Common myeloid progenitor, CD34-positive (primary cell): ENCODE measurements around the gene RRAS.
A peak's percentile ranks its signal among the peaks of the same experiment; 100 is the strongest.

Experiments used
- CTCF ChIA-PET: fragments of 350-600 bp; sonication (Branson Sonifier 250); formaldehyde crosslinking; loops from one replicate; lab custom pipeline; 2021; ENCODE audit warnings: antibody characterized with exemption; lab: Charles Lee
- POLR2A ChIA-PET: fragments of 350-600 bp; sonication (Branson Sonifier 250); formaldehyde crosslinking; loops from one replicate; lab custom pipeline; 2021; ENCODE audit warnings: antibody characterized with exemption; lab: Charles Lee
- DNase-seq, 3 donors: peaks; one replicate each; pipeline versions ENCODE4 v3.0.0 to v3.0.0-alpha.2; 2013
- H3K27ac ChIP-seq, 2 experiments: 1 replicate in 1 of 2; 2 replicates in 1 of 2; pipeline ENCODE4 v1.7.0; 2013; ENCODE audit warnings: inconsistent platforms in 2 of 2, low read length in 2 of 2, mild to moderate bottlenecking in 2 of 2, low read depth in 1 of 2, moderate library complexity in 1 of 2; ENCODE audit not compliant: severe bottlenecking in 2 of 2, insufficient read depth in 1 of 2, poor library complexity in 1 of 2
- H3K27me3 ChIP-seq, 5 experiments: replicated peaks in 2 of 5; 1 replicate in 3 of 5; 2 replicates in 2 of 5; pipeline versions ENCODE4 v1.6.1 to v1.7.0; 2013; ENCODE audit warnings: low read length in 4 of 5, mild to moderate bottlenecking in 2 of 5, moderate library complexity in 2 of 5, inconsistent platforms in 1 of 5; ENCODE audit not compliant: insufficient read depth in 5 of 5, control insufficient read depth in 4 of 5
- H3K36me3 ChIP-seq, 4 experiments: 1 replicate in 2 of 4; 2 replicates in 2 of 4; pipeline versions ENCODE4 v1.6.1 to v1.7.0; 2013; ENCODE audit warnings: low read length in 3 of 4, control low read depth in 1 of 4, mild to moderate bottlenecking in 1 of 4; ENCODE audit not compliant: control insufficient read depth in 4 of 4, insufficient read depth in 4 of 4
- H3K4me1 ChIP-seq, 4 experiments: 1 replicate in 3 of 4; 2 replicates in 1 of 4; pipeline versions ENCODE4 v1.6.1 to v1.7.1; 2013; ENCODE audit warnings: low read length in 3 of 4, mild to moderate bottlenecking in 3 of 4, control low read depth in 1 of 4, inconsistent platforms in 1 of 4, moderate library complexity in 1 of 4; ENCODE audit not compliant: control insufficient read depth in 4 of 4, insufficient read depth in 4 of 4; ENCODE audit errors: control extremely low read depth in 1 of 4
- H3K4me3 ChIP-seq, 7 experiments: 1 replicate in 4 of 7; 2 replicates in 3 of 7; pipeline versions ENCODE4 v1.5.1 to v1.7.0; 2013; ENCODE audit warnings: mild to moderate bottlenecking in 7 of 7, low read length in 6 of 7, moderate library complexity in 6 of 7, inconsistent platforms in 2 of 7, low read depth in 2 of 7, control low read depth in 1 of 7; ENCODE audit not compliant: insufficient read depth in 4 of 7, control insufficient read depth in 1 of 7; ENCODE audit errors: extremely low read depth in 1 of 7
- H3K9me3 ChIP-seq, 5 experiments: 1 replicate in 4 of 5; 2 replicates in 1 of 5; pipeline versions ENCODE4 v1.6.1 to v1.7.1; 2013; ENCODE audit warnings: low read length in 4 of 5, mild to moderate bottlenecking in 2 of 5, inconsistent platforms in 1 of 5, low read depth in 1 of 5, moderate library complexity in 1 of 5; ENCODE audit not compliant: control insufficient read depth in 4 of 5, insufficient read depth in 2 of 5; ENCODE audit errors: control extremely low read depth in 1 of 5
- WGBS: methylation state at CpG from one replicate; pipeline ENCODE4 v1.1.5; 2013; ENCODE audit not compliant: insufficient coverage; 5-methylcytosine and 5-hydroxymethylcytosine counted together

The RRAS gene

DNA sequence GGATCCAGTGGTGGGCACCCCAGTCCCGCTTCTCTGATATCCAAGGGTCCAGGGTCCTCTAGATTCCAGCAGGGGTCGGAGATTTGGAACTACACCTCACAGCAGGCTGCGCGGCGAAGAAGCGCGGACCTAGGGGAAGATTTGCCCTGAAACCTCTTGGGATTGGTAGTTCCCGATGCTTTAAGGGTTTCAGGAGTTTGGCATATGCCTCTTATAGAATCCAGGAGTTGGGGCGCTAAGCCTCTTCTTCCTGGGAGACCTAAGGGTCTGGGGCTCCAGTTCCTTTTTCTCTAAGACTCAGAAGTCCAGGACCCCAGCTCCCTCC, 26.1 kb upstream of the RRAS start:
- CTCF ChIA-PET = interaction anchor here (0.7 to 2.7 kb wide), 3 partner anchors 8 to 10 kb away, joined by 3 to 6 read pairs (median 3); no protein-coding TSS in a partner anchor
- Histone ChIP-seq H3K27me3 (no peaks in the 10 kb centered on the region), H3K36me3 (peaks cover 8 to 35% (median 19%) of the 10 kb centered on the region in 4 experiments), H3K9me3 (no peaks in the 10 kb centered on the region), H3K4me1 (peaks cover 3 to 34% (median 30%) of the 10 kb centered on the region in 4 experiments), H3K27ac (peak overlapping the region; percentile 61 to 89), H3K4me3 (peak overlapping the region; percentile 84 to 99 (median 96))
- 0% methylated on average over 7 of the region's 9 CpGs for WGBS
- POLR2A ChIA-PET = interaction anchor here (1.4 to 2.5 kb wide), 2 partner anchors 24 to 25 kb away, joined by 5 to 8 read pairs; partner anchors contain the start of genes RRAS and SCAF1
- DNase-seq = no peak

DNA sequence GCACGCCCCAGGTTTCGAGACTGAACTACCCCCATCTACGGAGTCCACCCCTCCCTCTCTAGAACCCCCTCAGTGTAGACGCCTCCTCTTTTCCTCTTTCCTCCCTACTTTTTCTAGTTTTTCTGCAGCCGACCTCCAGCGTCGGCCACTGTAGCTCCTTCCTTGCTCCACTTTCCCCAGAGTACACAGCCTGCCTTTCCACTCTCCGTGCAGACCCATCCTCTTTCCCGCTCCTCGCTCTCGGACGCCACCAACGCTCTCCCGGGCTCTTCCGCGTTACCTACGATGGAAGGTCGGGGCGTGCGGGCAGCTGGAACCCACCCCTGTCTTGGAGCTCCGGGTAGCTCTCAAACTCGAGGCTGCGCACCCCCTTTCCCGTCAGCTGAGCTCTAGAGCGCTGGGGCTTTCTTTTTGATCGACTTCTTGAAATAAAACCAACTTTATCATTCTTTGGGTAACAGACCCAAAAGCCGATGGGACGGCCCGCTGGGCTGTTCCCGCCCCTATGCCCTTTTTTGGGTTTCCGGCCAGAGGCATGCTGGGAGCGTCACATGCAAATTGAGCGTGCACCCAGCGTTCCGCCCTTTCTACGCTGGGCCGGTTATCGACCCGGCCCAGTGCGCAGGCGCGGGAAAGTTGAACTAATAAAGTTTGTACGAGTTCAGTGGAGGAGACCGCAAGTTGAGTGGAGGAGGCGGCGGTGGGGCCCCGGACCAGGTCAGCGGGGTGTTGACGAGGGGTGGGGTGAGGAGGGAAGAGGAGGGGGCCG, 25.6 kb upstream of the RRAS start, which contains the start of the genes BCL2L12 and IRF3:
Gene BCL2L12 (plus strand): TSS at position 583 of the 769 bp plus-strand sequence. CDS start 760 bp downstream, outside the sequence.
Gene IRF3 (minus strand): TSS at position 507 of the 769 bp plus-strand sequence. CDS start 1,019 bp downstream, outside the sequence.
- H3K4me1 ChIP-seq = peaks cover 3 to 34% (median 30%) of the 10 kb centered on the region in 4 experiments
- H3K27me3 ChIP-seq = no peaks in the 10 kb centered on the region
- WGBS = under 1% methylated on average over 43 of the region's 50 CpGs
- DNase-seq = peak; percentile 95 to 98 (median 97)
- H3K9me3 ChIP-seq = no peaks in the 10 kb centered on the region
- peak within 1 kb of the TSS; percentile 84 to 99 (median 96) for H3K4me3 ChIP-seq
- ChIA-PET POLR2A (interaction anchor here (1.4 to 2.5 kb wide), 3 partner anchors 11 to 25 kb away, joined by 5 to 8 read pairs (median 7); partner anchors contain the start of genes RRAS and SCAF1), CTCF (interaction anchor here (1.0 to 2.7 kb wide), 3 partner anchors 8 to 22 kb away, joined by 3 to 10 read pairs (median 6); no protein-coding TSS in a partner anchor)
- H3K36me3 ChIP-seq = peaks cover 10 to 39% (median 23%) of the 10 kb centered on the region in 4 experiments
- peak within 1 kb of the TSS; percentile 61 to 89 for H3K27ac ChIP-seq

DNA sequence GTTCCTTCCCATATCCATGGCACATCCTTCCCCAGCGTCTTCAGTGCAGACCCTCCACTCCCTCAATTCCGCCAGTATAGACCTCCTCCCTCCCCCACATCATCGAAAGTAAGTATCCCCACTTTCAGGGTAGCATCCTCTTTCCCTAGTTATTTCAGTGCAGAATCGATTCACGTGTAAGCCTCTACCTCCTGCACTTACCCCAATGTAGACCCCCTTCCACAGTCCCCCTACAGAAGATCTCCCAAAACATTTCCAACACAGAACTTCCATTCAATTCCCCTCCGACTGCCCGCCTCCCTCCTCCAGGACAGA, 25.1 kb upstream of the RRAS start:
- Histone ChIP-seq H3K27ac (peak overlapping the region; percentile 55 to 89), H3K4me1 (peaks cover 3 to 34% (median 30%) of the 10 kb centered on the region in 4 experiments), H3K36me3 (peaks cover 10 to 41% (median 27%) of the 10 kb centered on the region in 4 experiments), H3K27me3 (no peaks in the 10 kb centered on the region), H3K9me3 (no peaks in the 10 kb centered on the region), H3K4me3 (peak overlapping the region; percentile 84 to 99 (median 96))
- 0% methylated on average over 7 of the region's 7 CpGs for WGBS
- CTCF ChIA-PET = interaction anchor here (1.0 to 2.7 kb wide), 4 partner anchors 8 to 22 kb away, joined by 3 to 10 read pairs (median 8); no protein-coding TSS in a partner anchor
- DNase-seq = no peak
- POLR2A ChIA-PET = interaction anchor here (1.4 to 2.5 kb wide), 4 partner anchors 11 to 69 kb away, joined by 3 to 8 read pairs (median 6); partner anchors contain the start of genes RRAS and SCAF1

DNA sequence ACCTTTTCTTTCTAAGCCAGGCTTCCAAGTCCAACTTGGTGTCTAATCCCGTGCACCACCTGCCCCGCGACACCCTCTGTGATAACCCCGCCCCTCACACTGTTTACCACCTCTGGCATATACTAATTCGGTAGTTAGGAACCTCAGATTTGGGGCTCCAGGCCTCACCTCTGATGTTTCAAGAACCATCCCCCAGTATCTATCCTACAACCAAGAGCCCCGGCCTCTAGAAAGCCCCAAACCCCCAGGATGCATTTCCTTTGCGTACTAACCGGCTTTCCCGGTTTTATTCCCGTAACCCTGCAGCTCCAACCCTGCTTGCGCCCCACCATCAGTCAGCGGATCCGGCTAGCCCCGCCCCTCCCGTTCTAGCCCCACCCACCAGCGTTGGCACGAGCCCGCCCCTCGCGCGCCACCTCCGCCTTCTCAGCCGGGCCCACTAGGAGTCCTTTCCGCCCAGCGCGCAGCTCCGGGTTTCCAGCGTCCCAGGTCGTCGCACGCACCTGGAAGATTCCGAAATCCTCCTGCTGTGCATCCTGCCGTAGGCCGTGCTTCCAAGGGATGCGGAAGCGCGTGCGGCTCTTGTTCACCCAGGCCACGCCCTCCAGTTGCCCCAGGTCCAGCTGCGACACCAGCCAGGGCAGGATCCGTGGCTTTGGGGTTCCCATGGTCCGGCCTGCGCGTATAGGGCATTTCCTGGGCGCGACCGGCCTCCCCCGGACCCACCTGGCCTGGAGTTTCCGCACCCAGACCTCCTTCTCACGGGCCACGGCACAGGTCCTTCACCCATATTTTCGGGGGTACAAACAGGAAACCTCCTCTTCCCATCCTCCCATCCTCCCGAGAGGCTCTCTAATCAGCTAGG, 24.5 kb upstream of the RRAS start:
- ChIA-PET CTCF (interaction anchor here (1.2 to 2.7 kb wide), 5 partner anchors 9 to 94 kb away, joined by 3 to 10 read pairs (median 6); no protein-coding TSS in a partner anchor), POLR2A (interaction anchor here (0.5 to 2.5 kb wide), 5 partner anchors 12 to 1162 kb away, joined by 3 to 8 read pairs (median 5); partner anchors contain the start of genes RRAS and SCAF1)
- peak; percentile 63 to 79 (median 78) for DNase-seq
- H3K9me3 ChIP-seq = no peaks in the 10 kb centered on the region
- WGBS = under 1% methylated on average over 53 of the region's 53 CpGs
- H3K36me3 ChIP-seq = peaks cover 10 to 41% (median 31%) of the 10 kb centered on the region in 4 experiments
- peak overlapping the region; percentile 84 to 99 (median 96) for H3K4me3 ChIP-seq
- H3K27ac ChIP-seq = peak overlapping the region; percentile 55 to 89
- H3K4me1 ChIP-seq = peaks cover 3 to 34% (median 30%) of the 10 kb centered on the region in 4 experiments
- no peaks in the 10 kb centered on the region for H3K27me3 ChIP-seq

DNA sequence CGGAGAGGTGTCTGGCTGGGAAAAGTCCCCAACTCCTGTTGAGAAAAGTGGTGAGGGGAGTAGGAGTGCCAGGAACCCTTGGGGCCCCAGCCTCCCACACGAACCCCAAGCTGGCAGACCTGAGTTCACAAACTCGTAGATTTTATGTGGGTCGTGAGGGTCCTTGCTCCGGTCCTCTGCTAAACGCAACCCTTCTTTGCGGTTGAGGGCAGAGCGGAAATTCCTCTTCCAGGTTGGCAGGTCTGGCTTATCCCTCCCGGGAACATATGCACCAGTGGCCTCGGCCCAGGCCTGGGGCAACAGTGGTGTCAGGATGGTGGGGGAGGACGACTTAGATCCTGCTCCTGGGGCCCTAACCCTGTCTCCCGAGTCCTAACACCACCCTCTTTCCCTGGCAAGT, 23.3 kb upstream of the RRAS start:
- H3K4me1 ChIP-seq = peaks cover 3 to 34% (median 30%) of the 10 kb centered on the region in 4 experiments
- H3K27me3 ChIP-seq = no peaks in the 10 kb centered on the region
- H3K27ac ChIP-seq = peak overlapping the region in 1 of 2 experiments; percentile 89
- ChIA-PET POLR2A (no interaction called here), CTCF (interaction anchor here (1.1 to 2.3 kb wide), 5 partner anchors 12 to 93 kb away, joined by 3 to 10 read pairs (median 3); no protein-coding TSS in a partner anchor)
- peak overlapping the region in 3 of 7 experiments; percentile 94 to 99 (median 98) for H3K4me3 ChIP-seq
- H3K9me3 ChIP-seq = no peaks in the 10 kb centered on the region
- WGBS = 97% methylated on average over 11 of the region's 12 CpGs
- no peak for DNase-seq
- H3K36me3 ChIP-seq = peaks cover 14 to 49% (median 39%) of the 10 kb centered on the region in 4 experiments

DNA sequence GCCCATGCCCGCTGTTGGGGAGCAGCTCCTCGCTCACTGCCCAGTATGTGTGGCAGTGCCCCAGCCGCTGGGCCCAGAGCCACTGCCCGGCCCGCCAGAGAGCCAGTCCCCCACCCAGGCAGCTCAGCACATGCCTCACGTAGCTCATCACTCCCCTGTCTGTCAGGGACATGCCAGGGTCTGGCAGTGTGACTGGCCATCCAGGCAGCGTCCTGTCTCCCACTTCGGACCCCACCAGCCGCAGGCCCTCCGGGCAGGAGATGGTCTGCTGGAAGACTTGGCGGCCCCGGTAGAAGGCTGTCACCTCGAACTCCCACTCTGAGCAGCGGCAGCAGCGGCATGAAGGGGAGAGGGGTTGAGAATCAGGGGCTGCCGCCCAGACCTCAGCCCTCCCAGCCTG, 22.1 kb upstream of the RRAS start:
- DNase-seq = no peak
- H3K4me1 ChIP-seq = peaks cover 3 to 33% (median 29%) of the 10 kb centered on the region in 4 experiments
- no peak overlapping the region for H3K4me3 ChIP-seq
- ChIA-PET CTCF (interaction anchor here (1.0 to 1.3 kb wide), 4 partner anchors 9 to 19 kb away, joined by 3 read pairs; no protein-coding TSS in a partner anchor), POLR2A (no interaction called here)
- H3K9me3 ChIP-seq = no peaks in the 10 kb centered on the region
- WGBS = 95% methylated on average over 9 of the region's 16 CpGs
- peaks cover 17 to 61% (median 49%) of the 10 kb centered on the region in 4 experiments for H3K36me3 ChIP-seq
- no peaks in the 10 kb centered on the region for H3K27me3 ChIP-seq
- H3K27ac ChIP-seq = no peak overlapping the region
